OCI-LY7 (cell line): ENCODE results near the gene SKAP2.

ENCODE experiments used
- CTCF ChIP-seq: fragments of 200-600 bp; sonication (generic); conservative IDR thresholded peaks from 2 replicates; pipeline ENCODE4 v1.5.1; 2014; ENCODE audit warnings: mild to moderate bottlenecking, antibody characterized with exemption, low read length, moderate library complexity, mixed read lengths
- EZH2phosphoT487 ChIP-seq: fragments of 200-600 bp; sonication (generic); IDR thresholded peaks from 2 replicates; pipeline ENCODE4 v1.6.1; 2018; ENCODE audit warnings: low read depth, borderline replicate concordance, mild to moderate bottlenecking, mixed run types, antibody characterized with exemption, low read length, moderate library complexity, mixed read lengths

- TF ChIP-seq CTCF, result no peak
- TF ChIP-seq EZH2phosphoT487, result no peak
Observed at GRCh38 chr7:26670841-26671240, 193.5 kb downstream of the SKAP2 start.
